Ascending aorta (tissue), 2 donors: ENCODE data around the gene OCA2. TPM values are rescaled to one million over a fixed set of nuclear protein-coding genes. Genes with fewer than 3 reads are reported as not detected.

Experiments used
- DNase-seq, 2 donors: peaks; one replicate each; pipeline ENCODE4 v3.0.0-alpha.2; 2019; ENCODE audit warnings: low spot score in 2 of 2
- H3K27ac ChIP-seq, 2 donors: fragments of 200-600 bp; sonication (generic); one replicate each; pipeline ENCODE4 v1.5.1; 2016 to 2017; ENCODE audit warnings: mild to moderate bottlenecking in 1 of 2
- H3K27me3 ChIP-seq: fragments of 200-600 bp; sonication (generic); one replicate; pipeline ENCODE4 v1.5.1; 2017
- H3K36me3 ChIP-seq, 2 donors: fragments of 200-600 bp; sonication (generic); one replicate each; pipeline ENCODE4 v1.5.1; 2016
- H3K4me1 ChIP-seq, 2 donors: fragments of 200-600 bp; sonication (generic); one replicate each; pipeline ENCODE4 v1.5.1; 2016 to 2017; ENCODE audit warnings: mild to moderate bottlenecking in 1 of 2
- H3K4me3 ChIP-seq, 2 donors: fragments of 200-600 bp; sonication (generic); one replicate each; pipeline ENCODE4 v1.5.1; 2016 to 2017; ENCODE audit warnings: mild to moderate bottlenecking in 1 of 2
- H3K9me3 ChIP-seq, 2 donors: fragments of 200-600 bp; sonication (generic); one replicate each; pipeline ENCODE4 v1.5.1; 2016
- CTCF ChIP-seq, 3 experiments: fragments of 200-600 bp in 2 of 3; fragments of 450-650 bp in 1 of 3; sonication (generic) in 2 of 3; IDR thresholded peaks; one replicate each; pipeline ENCODE4 v1.5.1; 2016 to 2019; ENCODE audit warnings: antibody characterized with exemption in 3 of 3, mild to moderate bottlenecking in 1 of 3, moderate library complexity in 1 of 3
- intact Hi-C: fragments of 100-400 bp; cut with DNase I; formaldehyde crosslinking; loops from one replicate; pipeline ENCODE4 v1.15.1; 2023
- total RNA-seq: library from RNA; depleted of rRNA; stranded (reverse); fragments of >200 nt; gene quantifications from one replicate; pipeline ENCODE4 v1.1.0, GENCODE V29; 2016

Gene OCA2
- total RNA-seq, 1 donor from 2014 or later: 1.2 TPM

- no peaks in the 10 kb centered on the region for H3K27me3 ChIP-seq
- no peak for DNase-seq
- no peaks in the 10 kb centered on the region for H3K4me1 ChIP-seq
- H3K27ac ChIP-seq: no peak overlapping the region
- TF ChIP-seq CTCF (IDR thresholded peaks at IDR 0.05): no peak
- intact Hi-C loops: no loop called here
- H3K9me3 ChIP-seq: peaks cover 0 to 3% of the 10 kb centered on the region in 2 donors
- H3K36me3 ChIP-seq: no peaks in the 10 kb centered on the region
- H3K4me3 ChIP-seq: no peak overlapping the region
These were observed 293.6 kb downstream of the OCA2 start for GRCh38 chr15:27805261-27806220.

GRCh38 chr15:27804569-27805260 is 294.4 kb downstream of the OCA2 start:
- no peak for TF ChIP-seq CTCF (IDR thresholded peaks at IDR 0.05)
- H3K4me3 ChIP-seq: no peak overlapping the region
- H3K36me3 ChIP-seq: no peaks in the 10 kb centered on the region
- intact Hi-C loops: no loop called here
- no peak for DNase-seq
- no peak overlapping the region for H3K27ac ChIP-seq
- H3K9me3 ChIP-seq: peaks cover 0 to 3% of the 10 kb centered on the region in 2 donors
- no peaks in the 10 kb centered on the region for H3K4me1 ChIP-seq
- no peaks in the 10 kb centered on the region for H3K27me3 ChIP-seq

- H3K27me3 ChIP-seq: no peaks in the 10 kb centered on the region
- H3K4me1 ChIP-seq: no peaks in the 10 kb centered on the region
- no peaks in the 10 kb centered on the region for H3K9me3 ChIP-seq
- no peak for TF ChIP-seq CTCF (IDR thresholded peaks at IDR 0.05)
- H3K4me3 ChIP-seq: no peak overlapping the region
- DNase-seq: no peak
- H3K36me3 ChIP-seq: no peaks in the 10 kb centered on the region
- intact Hi-C loops: no loop called here
- no peak overlapping the region for H3K27ac ChIP-seq
These were observed 300.3 kb downstream of the OCA2 start for GRCh38 chr15:27798807-27799206.

GRCh38 chr15:27797765-27798164 is 301.4 kb downstream of the OCA2 start:
- Histone ChIP-seq H3K27ac (no peak overlapping the region), H3K27me3 (no peaks in the 10 kb centered on the region), H3K4me1 (no peaks in the 10 kb centered on the region), H3K36me3 (no peaks in the 10 kb centered on the region), H3K9me3 (no peaks in the 10 kb centered on the region), H3K4me3 (no peak overlapping the region)
- intact Hi-C loops: no loop called here
- no peak for TF ChIP-seq CTCF (IDR thresholded peaks at IDR 0.05)
- no peak for DNase-seq

GRCh38 chr15:27796405-27797320 is 302.5 kb downstream of the OCA2 start:
- DNase-seq: no peak
- intact Hi-C loops: no loop called here
- no peak for TF ChIP-seq CTCF (IDR thresholded peaks at IDR 0.05)

More at GRCh38 chr15:27796405-27797320, 302.5 kb downstream of the OCA2 start:
- Histone ChIP-seq H3K9me3 (no peaks in the 10 kb centered on the region), H3K36me3 (no peaks in the 10 kb centered on the region), H3K27me3 (no peaks in the 10 kb centered on the region), H3K27ac (no peak overlapping the region), H3K4me3 (no peak overlapping the region), H3K4me1 (no peaks in the 10 kb centered on the region)
